Type B pancreatic cell (in vitro differentiated cells): Measurements from ENCODE around the gene TULP4. TPM values are rescaled to one million over a fixed set of nuclear protein-coding genes. Genes with fewer than 3 reads are reported as not detected.
"Not testable (repeated sequence)": the region's sequence is repeated elsewhere in the genome, so short reads cannot be mapped to it uniquely, and the experiment has no call there.

ENCODE experiments used
- DNase-seq: peaks from one replicate; pipeline ENCODE4 v3.0.0; 2021; ENCODE audit warnings: mixed read lengths; ENCODE audit not compliant: unreplicated experiment; ENCODE audit errors: extremely low spot score
- H3K27ac Mint-ChIP-seq: 2 replicates; pipeline ENCODE4 v1.8.0; 2021; ENCODE audit warnings: mild to moderate bottlenecking, mixed read lengths
- H3K27me3 Mint-ChIP-seq: 2 replicates; pipeline ENCODE4 v1.8.0; 2021; ENCODE audit warnings: mixed read lengths
- H3K36me3 Mint-ChIP-seq: 2 replicates; pipeline ENCODE4 v1.8.0; 2021; ENCODE audit warnings: mixed read lengths
- H3K4me1 Mint-ChIP-seq: one replicate; pipeline ENCODE4 v1.8.0; 2021; ENCODE audit warnings: mixed read lengths; ENCODE audit not compliant: unreplicated experiment
- H3K4me3 Mint-ChIP-seq: 2 replicates; pipeline ENCODE4 v1.8.0; 2021; ENCODE audit warnings: mild to moderate bottlenecking, mixed read lengths
- H3K9me3 Mint-ChIP-seq: 2 replicates; pipeline ENCODE4 v1.8.0; 2021; ENCODE audit warnings: mixed read lengths
- CTCF ChIP-seq: fragments of 200-600 bp; sonication (generic); conservative IDR thresholded peaks from 2 replicates; pipeline ENCODE4 v1.5.0; 2021; ENCODE audit warnings: antibody characterized with exemption, mild to moderate bottlenecking
- total RNA-seq: library from RNA; stranded (reverse); gene quantifications from 2 replicates; pipeline ENCODE4 v1.2.1, GENCODE V29; 2021; ENCODE audit warnings: low replicate concordance

Gene TULP4
- total RNA-seq, 1 donor from 2014 or later = 109 TPM

GRCh38 chr6:158398252-158399024, 86.2 kb downstream of the TULP4 start:
- H3K4me3 Mint-ChIP-seq = no peak overlapping the region
- H3K27ac Mint-ChIP-seq = peak overlapping the region; percentile 2
- DNase-seq = no peak
- peaks cover 8% of the 10 kb centered on the region for H3K9me3 Mint-ChIP-seq
- no peak for TF ChIP-seq CTCF
- peaks cover 15% of the 10 kb centered on the region for H3K36me3 Mint-ChIP-seq
- H3K4me1 Mint-ChIP-seq = peaks cover 17% of the 10 kb centered on the region
- H3K27me3 Mint-ChIP-seq = no peaks in the 10 kb centered on the region

GRCh38 chr6:158399040-158399700, 86.9 kb downstream of the TULP4 start:
- no peak for TF ChIP-seq CTCF
- H3K27me3 Mint-ChIP-seq = no peaks in the 10 kb centered on the region
- peaks cover 13% of the 10 kb centered on the region for H3K36me3 Mint-ChIP-seq
- H3K4me3 Mint-ChIP-seq = no peak overlapping the region
- peaks cover 17% of the 10 kb centered on the region for H3K4me1 Mint-ChIP-seq
- H3K27ac Mint-ChIP-seq = peak overlapping the region; percentile 2
- H3K9me3 Mint-ChIP-seq = peaks cover 2% of the 10 kb centered on the region
- no peak for DNase-seq

GRCh38 chr6:158402184-158402583, 89.9 kb downstream of the TULP4 start:
- Mint-ChIP-seq H3K36me3 (peaks cover 21% of the 10 kb centered on the region), H3K9me3 (peaks cover 8% of the 10 kb centered on the region), H3K4me1 (peaks cover 18% of the 10 kb centered on the region), H3K4me3 (no peak overlapping the region), H3K27ac (no peak overlapping the region), H3K27me3 (no peaks in the 10 kb centered on the region)
- TF ChIP-seq CTCF = no peak
- DNase-seq = no peak

GRCh38 chr6:158405321-158405831, 93.1 kb downstream of the TULP4 start:
- H3K9me3 Mint-ChIP-seq, H3K4me3 Mint-ChIP-seq, DNase-seq, H3K27me3 Mint-ChIP-seq: not testable (repeated sequence)
- Mint-ChIP-seq H3K4me1 (peaks cover 33% of the 10 kb centered on the region), H3K27ac (peak overlapping the region; percentile 6), H3K36me3 (peaks cover 32% of the 10 kb centered on the region)

- no peaks in the 10 kb centered on the region for H3K27me3 Mint-ChIP-seq
- DNase-seq = no peak
- peaks cover 8% of the 10 kb centered on the region for H3K9me3 Mint-ChIP-seq
- H3K36me3 Mint-ChIP-seq = peaks cover 29% of the 10 kb centered on the region
- peaks cover 33% of the 10 kb centered on the region for H3K4me1 Mint-ChIP-seq
- TF ChIP-seq CTCF = no peak
- H3K27ac Mint-ChIP-seq = no peak overlapping the region
- H3K4me3 Mint-ChIP-seq = no peak overlapping the region
Measured at GRCh38 chr6:158405933-158406332, 93.7 kb downstream of the TULP4 start.

- Mint-ChIP-seq H3K27ac (no peak overlapping the region), H3K4me3 (no peak overlapping the region), H3K4me1 (peaks cover 34% of the 10 kb centered on the region), H3K27me3 (no peaks in the 10 kb centered on the region), H3K36me3 (peaks cover 29% of the 10 kb centered on the region), H3K9me3 (peaks cover 8% of the 10 kb centered on the region)
- no peak for TF ChIP-seq CTCF
- no peak for DNase-seq
Measured at GRCh38 chr6:158406736-158407135, 94.5 kb downstream of the TULP4 start.
